Stimulated activated CD8-positive, alpha-beta memory T cell treated with anti-CD3 and anti-CD28 coated beads, Interleukin-4, amount 100 ng/mL, for 48 hours (primary cell): ENCODE measurements around the gene CCNC.

Experiments used
- DNase-seq: peaks from one replicate; pipeline ENCODE4 v3.0.0-alpha.2; 2020

CCNC gene

GRCh38 chr6:99543968-99544367, 24.5 kb downstream of the CCNC start:
- no peak for DNase-seq

- no peak for DNase-seq
These were observed 37.8 kb downstream of the CCNC start for GRCh38 chr6:99530627-99531026.

- no peak for DNase-seq
These were observed 45.9 kb downstream of the CCNC start for GRCh38 chr6:99522531-99522930.

- DNase-seq = no peak
These were observed 46.8 kb downstream of the CCNC start for GRCh38 chr6:99521633-99522151.

GRCh38 chr6:99520855-99521632, 47.4 kb downstream of the CCNC start:
- peak; percentile 79 for DNase-seq

GRCh38 chr6:99519446-99519845, 49.0 kb downstream of the CCNC start:
- DNase-seq = no peak

- no peak for DNase-seq
These were observed 54.4 kb downstream of the CCNC start for GRCh38 chr6:99514089-99514488.

GRCh38 chr6:99512033-99512432, 56.4 kb downstream of the CCNC start:
- DNase-seq = no peak

- no peak for DNase-seq
These were observed 60.8 kb downstream of the CCNC start for GRCh38 chr6:99507648-99508047.

GRCh38 chr6:99501762-99502161, 66.7 kb downstream of the CCNC start:
- no peak for DNase-seq

GRCh38 chr6:99498421-99498820, 70.0 kb downstream of the CCNC start:
- no peak for DNase-seq

GRCh38 chr6:99495466-99495865, 73.0 kb downstream of the CCNC start:
- DNase-seq = no peak
